Measurements from ENCODE around the gene PPP1R1B. TPM values are rescaled to one million over a fixed set of nuclear protein-coding genes. Genes with fewer than 3 reads are reported as not detected.

Gene PPP1R1B
- polyA plus RNA-seq, 1 donor from 2014 or later, result 1.8 TPM

DNA sequence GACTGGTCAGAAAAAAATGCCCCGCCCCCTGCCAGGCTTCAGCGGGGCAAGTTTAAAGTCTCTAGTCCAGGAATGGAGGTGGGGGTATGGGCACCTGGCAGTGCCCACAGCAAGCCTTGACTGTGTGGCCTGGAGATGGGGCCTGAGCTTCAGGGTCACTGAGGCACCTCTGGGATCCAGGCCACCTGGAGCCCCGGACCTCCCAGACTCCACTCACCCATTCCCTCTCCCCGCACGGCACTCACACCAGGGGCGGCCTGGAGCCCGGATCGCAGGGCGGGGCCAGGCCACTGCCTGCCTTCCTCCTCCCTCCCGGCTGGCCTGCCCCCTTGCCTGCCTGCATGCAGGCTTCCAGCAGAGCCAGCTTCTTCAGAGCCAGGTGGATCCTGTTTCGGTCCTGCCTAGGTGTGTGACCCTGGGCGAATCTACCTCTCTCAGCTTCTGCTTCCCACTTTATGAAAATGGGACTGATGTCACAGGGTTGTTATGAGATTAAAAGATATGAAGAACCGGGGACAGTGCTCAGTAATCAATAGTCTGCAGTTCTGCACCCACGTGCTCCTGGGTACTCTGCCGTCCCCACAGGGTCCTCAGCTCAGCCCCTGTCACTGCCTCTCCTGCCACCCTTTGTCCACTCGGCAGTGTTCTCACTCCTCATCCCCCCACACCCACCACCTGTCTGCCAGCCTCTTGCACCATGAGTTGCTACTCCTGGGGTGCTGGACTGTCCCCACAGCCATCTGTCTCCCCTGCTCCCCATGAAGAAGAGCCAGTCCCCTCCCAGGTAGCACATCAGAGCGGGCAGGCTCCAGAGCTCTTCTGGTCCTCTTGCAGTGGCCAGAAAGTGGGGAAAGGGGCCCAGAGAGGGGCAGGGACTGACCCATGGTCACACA, 37.2 kb downstream of the PPP1R1B start:
- H3K79me2 ChIP-seq (replicated peaks; ENCODE audit: insufficient read depth, low read length), result no peaks in the 10 kb centered on the region

DNA sequence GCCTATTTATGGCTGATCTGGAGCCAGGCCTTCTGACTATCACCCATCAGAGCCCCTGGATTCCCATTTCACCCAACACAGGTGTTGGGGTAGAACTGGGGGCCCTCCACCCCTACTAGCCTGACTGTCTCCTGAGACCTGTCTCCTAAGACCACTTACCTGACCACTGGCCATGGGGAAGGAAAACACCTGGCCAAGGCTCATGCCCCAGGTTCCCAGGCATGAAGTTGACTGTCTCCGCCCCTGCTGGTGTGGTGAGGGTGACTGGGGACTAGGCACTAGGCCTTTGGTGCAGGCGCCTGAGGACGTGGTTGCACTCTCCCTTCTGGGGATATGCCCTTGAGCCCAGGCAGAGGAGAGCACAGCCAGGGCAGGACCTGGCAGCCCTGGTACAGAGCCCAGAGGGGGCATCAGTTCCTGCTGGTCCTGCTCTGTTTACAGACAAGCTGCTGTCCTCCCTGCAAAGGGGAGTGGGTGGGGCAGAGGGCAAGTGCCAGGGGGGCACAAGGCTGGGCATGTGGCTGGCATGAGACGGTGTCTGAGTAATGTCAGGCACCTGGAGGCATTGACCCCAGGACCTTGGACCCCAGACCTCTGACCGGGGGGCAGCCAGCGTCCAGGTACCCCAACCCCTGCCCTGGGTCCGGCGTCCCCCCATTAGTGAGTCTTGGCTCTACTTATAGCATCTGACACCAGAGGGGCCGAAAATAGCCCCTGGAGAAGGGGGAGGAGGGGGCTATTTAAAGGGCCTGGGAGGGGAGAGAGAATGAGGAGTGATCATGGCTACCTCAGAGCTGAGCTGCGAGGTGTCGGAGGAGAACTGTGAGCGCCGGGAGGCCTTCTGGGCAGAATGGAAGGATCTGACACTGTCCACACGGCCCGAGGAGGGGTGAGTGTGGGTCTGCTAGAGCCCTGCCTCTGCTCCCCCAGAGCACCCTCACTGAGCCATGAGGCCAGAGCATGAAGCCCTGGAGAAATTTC, 38.1 kb downstream of the PPP1R1B start, which contains the start of gene TCAP:
Gene TCAP (plus strand): TSS at position 769 of the 981 bp plus-strand sequence. CDS start 11 bp downstream, at position 780.
- Histone ChIP-seq H3K9ac (ENCODE audit: low read length) (no peak within 1 kb of the TSS), H3K27ac (ENCODE audit: low read length) (no peak within 1 kb of the TSS), H3F3A (ENCODE audit: insufficient read depth, low read length, poor library complexity, severe bottlenecking) (no peaks in the 10 kb centered on the region), H4K20me1 (ENCODE audit: insufficient read depth) (no peaks in the 10 kb centered on the region), H3K36me3 (ENCODE audit: insufficient read depth, low read length) (no peaks in the 10 kb centered on the region), H3K4me3 (ENCODE audit: low read length) (no peak within 1 kb of the TSS), H3K9me3 (ENCODE audit: low read length) (no peaks in the 10 kb centered on the region), H3K4me2 (ENCODE audit: low read length) (no peak within 1 kb of the TSS), H3K9me2 (ENCODE audit: insufficient read depth, low read length) (no peaks in the 10 kb centered on the region), H3K79me2 (replicated peaks; ENCODE audit: insufficient read depth, low read length) (no peaks in the 10 kb centered on the region), H2AFZ (ENCODE audit: low read depth, low read length) (no peak within 1 kb of the TSS), H3K27me3 (ENCODE audit: insufficient read depth, low read depth, low read length) (peaks cover 19% of the 10 kb centered on the region)
- TF ChIP-seq RAD21 (conservative IDR thresholded peaks at IDR 0.05) (no peak), MXI1 (conservative IDR thresholded peaks at IDR 0.05; ENCODE audit: poor library complexity, severe bottlenecking) (no peak), SMC3 (conservative IDR thresholded peaks at IDR 0.05; ENCODE audit: poor library complexity) (no peak), TAF1 (IDR thresholded peaks at IDR 0.05; ENCODE audit: low read depth) (no peak), EP300 (conservative IDR thresholded peaks at IDR 0.05; ENCODE audit: poor library complexity, severe bottlenecking) (no peak), EZH2 (IDR thresholded peaks at IDR 0.05; ENCODE audit: borderline replicate concordance, insufficient read depth, low read length, poor library complexity, severe bottlenecking) (no peak), POLR2AphosphoS5 (IDR thresholded peaks at IDR 0.05) (no peak)
- TF ChIP-seq, protein P1, sequence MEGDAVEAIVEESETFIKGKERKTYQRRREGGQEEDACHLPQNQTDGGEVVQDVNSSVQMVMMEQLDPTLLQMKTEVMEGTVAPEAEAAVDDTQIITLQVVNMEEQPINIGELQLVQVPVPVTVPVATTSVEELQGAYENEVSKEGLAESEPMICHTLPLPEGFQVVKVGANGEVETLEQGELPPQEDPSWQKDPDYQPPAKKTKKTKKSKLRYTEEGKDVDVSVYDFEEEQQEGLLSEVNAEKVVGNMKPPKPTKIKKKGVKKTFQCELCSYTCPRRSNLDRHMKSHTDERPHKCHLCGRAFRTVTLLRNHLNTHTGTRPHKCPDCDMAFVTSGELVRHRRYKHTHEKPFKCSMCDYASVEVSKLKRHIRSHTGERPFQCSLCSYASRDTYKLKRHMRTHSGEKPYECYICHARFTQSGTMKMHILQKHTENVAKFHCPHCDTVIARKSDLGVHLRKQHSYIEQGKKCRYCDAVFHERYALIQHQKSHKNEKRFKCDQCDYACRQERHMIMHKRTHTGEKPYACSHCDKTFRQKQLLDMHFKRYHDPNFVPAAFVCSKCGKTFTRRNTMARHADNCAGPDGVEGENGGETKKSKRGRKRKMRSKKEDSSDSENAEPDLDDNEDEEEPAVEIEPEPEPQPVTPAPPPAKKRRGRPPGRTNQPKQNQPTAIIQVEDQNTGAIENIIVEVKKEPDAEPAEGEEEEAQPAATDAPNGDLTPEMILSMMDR (IDR thresholded peaks at IDR 0.05; ENCODE audit: poor library complexity, severe bottlenecking), result no peak
- TF ChIP-seq, protein P2, sequence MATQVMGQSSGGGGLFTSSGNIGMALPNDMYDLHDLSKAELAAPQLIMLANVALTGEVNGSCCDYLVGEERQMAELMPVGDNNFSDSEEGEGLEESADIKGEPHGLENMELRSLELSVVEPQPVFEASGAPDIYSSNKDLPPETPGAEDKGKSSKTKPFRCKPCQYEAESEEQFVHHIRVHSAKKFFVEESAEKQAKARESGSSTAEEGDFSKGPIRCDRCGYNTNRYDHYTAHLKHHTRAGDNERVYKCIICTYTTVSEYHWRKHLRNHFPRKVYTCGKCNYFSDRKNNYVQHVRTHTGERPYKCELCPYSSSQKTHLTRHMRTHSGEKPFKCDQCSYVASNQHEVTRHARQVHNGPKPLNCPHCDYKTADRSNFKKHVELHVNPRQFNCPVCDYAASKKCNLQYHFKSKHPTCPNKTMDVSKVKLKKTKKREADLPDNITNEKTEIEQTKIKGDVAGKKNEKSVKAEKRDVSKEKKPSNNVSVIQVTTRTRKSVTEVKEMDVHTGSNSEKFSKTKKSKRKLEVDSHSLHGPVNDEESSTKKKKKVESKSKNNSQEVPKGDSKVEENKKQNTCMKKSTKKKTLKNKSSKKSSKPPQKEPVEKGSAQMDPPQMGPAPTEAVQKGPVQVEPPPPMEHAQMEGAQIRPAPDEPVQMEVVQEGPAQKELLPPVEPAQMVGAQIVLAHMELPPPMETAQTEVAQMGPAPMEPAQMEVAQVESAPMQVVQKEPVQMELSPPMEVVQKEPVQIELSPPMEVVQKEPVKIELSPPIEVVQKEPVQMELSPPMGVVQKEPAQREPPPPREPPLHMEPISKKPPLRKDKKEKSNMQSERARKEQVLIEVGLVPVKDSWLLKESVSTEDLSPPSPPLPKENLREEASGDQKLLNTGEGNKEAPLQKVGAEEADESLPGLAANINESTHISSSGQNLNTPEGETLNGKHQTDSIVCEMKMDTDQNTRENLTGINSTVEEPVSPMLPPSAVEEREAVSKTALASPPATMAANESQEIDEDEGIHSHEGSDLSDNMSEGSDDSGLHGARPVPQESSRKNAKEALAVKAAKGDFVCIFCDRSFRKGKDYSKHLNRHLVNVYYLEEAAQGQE (IDR thresholded peaks at IDR 0.05; ENCODE audit: borderline replicate concordance), result no peak

More for the DNA sequence above, 37.2 kb downstream of the PPP1R1B start:
- no peak overlapping the region for H3K4me3 ChIP-seq (ENCODE audit: low read length)
- H3K9me2 ChIP-seq (ENCODE audit: insufficient read depth, low read length), result no peaks in the 10 kb centered on the region
- H3K9ac ChIP-seq (ENCODE audit: low read length), result no peak overlapping the region
- H3K27ac ChIP-seq (ENCODE audit: low read length), result no peak overlapping the region
- no peak for TF ChIP-seq SMC3 (conservative IDR thresholded peaks at IDR 0.05; ENCODE audit: poor library complexity)
- TF ChIP-seq MXI1 (conservative IDR thresholded peaks at IDR 0.05; ENCODE audit: poor library complexity, severe bottlenecking), result no peak
- TF ChIP-seq, protein P1 (IDR thresholded peaks at IDR 0.05; ENCODE audit: poor library complexity, severe bottlenecking), result no peak
- no peak for TF ChIP-seq TAF1 (IDR thresholded peaks at IDR 0.05; ENCODE audit: low read depth)
- no peaks in the 10 kb centered on the region for H3F3A ChIP-seq (ENCODE audit: insufficient read depth, low read length, poor library complexity, severe bottlenecking)
- H3K9me3 ChIP-seq (ENCODE audit: low read length), result no peaks in the 10 kb centered on the region
- H2AFZ ChIP-seq (ENCODE audit: low read depth, low read length), result no peak overlapping the region
- H3K36me3 ChIP-seq (ENCODE audit: insufficient read depth, low read length), result no peaks in the 10 kb centered on the region
- H3K4me2 ChIP-seq (ENCODE audit: low read length), result no peak overlapping the region
- H4K20me1 ChIP-seq (ENCODE audit: insufficient read depth), result no peaks in the 10 kb centered on the region
- peaks cover 14% of the 10 kb centered on the region for H3K27me3 ChIP-seq (ENCODE audit: insufficient read depth, low read depth, low read length)
